Measurements from ENCODE around the gene KAZALD1. TPM values are rescaled to one million over a fixed set of nuclear protein-coding genes. Genes with fewer than 3 reads are reported as not detected.
A peak's percentile ranks its signal among the peaks of the same experiment; 100 is the strongest.

Gene KAZALD1
- total RNA-seq, 2 experiments from 2014 or later: 0.72 to 0.90 TPM

DNA sequence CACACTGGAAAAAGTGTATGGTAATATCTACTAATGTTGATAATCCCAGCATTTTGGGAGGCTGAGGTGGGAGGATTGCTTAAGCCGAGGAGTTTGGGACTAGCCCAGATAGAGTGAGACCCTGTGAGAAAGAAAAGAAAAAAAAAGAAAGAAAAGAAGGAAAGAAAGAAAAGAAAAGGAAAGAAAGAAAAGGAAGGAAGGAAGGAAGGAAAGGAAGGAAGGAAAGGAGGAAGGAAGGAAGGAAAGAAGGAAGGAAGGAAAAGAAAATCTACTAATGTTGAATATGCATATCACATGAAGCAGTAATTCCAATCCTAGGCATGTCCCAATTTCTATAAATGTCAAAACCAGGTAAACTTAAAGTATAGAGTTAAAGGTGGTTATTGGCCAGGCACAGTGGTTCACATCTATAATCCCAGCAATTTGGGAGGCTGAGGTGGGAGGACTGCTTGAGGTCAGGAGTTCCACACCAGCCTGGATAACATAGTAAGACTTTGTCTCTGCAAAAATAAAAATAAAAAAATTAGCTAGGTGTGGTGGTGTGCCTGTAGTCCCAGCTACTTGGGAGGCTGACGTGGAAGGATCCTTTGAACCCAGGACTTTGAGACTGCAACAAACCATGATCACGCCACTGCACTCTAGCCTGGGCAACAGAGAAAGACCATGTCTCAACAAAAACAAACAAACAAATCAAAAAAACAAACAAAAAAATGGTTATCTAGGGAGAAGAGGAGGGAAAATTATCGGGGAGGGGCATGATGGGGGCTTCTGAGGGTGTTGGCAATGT is 5.2 kb upstream of the KAZALD1 start:
- Mint-ChIP-seq H3K4me1 (ENCODE audit: low read depth) (peaks cover 9% of the 10 kb centered on the region), H3K27ac (no peak overlapping the region), H3K36me3 (ENCODE audit: low read depth) (peaks cover 3% of the 10 kb centered on the region), H3K4me3 (no peak overlapping the region), H3K27me3 (no peaks in the 10 kb centered on the region), H3K9me3 (no peaks in the 10 kb centered on the region)
- intact Hi-C loops (cut with micrococcal nuclease): no loop called here
- DNase-seq: no peak
- ChIA-PET CTCF (interaction anchor here (0.6 to 23.2 kb wide), 6 partner anchors 10 to 85 kb away, joined by 3 to 655 read pairs (median 9); no protein-coding TSS in a partner anchor), POLR2A (no interaction called here)
- TF ChIP-seq, protein P1, sequence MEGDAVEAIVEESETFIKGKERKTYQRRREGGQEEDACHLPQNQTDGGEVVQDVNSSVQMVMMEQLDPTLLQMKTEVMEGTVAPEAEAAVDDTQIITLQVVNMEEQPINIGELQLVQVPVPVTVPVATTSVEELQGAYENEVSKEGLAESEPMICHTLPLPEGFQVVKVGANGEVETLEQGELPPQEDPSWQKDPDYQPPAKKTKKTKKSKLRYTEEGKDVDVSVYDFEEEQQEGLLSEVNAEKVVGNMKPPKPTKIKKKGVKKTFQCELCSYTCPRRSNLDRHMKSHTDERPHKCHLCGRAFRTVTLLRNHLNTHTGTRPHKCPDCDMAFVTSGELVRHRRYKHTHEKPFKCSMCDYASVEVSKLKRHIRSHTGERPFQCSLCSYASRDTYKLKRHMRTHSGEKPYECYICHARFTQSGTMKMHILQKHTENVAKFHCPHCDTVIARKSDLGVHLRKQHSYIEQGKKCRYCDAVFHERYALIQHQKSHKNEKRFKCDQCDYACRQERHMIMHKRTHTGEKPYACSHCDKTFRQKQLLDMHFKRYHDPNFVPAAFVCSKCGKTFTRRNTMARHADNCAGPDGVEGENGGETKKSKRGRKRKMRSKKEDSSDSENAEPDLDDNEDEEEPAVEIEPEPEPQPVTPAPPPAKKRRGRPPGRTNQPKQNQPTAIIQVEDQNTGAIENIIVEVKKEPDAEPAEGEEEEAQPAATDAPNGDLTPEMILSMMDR (IDR thresholded peaks at IDR 0.05): no peak
- ATAC-seq: no peak

DNA sequence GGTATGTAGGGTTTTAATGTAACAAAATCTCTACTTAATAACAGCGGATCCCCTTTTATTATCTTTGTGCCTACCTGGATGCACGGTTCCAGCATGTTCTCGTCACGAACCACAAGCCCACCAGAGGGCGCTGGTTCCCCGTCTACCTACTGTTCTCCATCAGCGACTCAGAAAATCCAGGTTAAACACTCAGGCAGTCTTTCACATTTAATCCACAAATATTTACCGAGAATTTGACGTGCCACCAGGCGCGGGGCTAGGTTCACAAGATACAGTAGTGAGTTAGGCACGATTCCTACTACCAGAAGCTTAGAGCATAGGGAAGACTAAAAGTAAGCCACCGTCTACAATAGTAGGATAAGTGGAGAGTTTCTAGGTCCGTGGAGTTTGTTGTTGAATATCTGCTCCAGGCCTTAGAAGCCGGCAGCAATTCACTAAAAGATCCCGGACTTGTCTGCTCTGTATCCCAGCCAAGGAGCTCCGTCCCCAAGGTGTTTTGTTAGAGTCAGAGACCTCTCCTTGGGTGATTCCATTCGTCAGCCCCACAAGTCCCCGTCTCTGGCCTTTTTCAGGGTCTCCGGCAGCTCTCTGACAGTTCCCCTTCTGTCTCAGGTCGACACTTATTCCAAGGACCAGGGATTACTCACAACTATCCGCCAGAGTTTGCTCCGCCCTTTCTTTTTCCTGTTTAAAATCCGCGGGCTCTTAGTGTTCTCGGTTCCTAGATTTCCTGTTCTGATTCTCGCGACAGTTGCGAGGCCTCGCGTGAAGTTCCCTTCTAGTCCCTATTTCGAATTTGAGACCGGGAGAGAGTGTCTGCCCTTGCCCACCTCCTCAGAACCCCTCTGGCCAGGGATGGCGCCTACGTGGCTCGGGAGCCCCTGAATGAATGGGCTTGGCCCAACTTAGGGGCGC is 1.5 kb upstream of the KAZALD1 start:
- H3K4me1 Mint-ChIP-seq (ENCODE audit: low read depth): peaks cover 18% of the 10 kb centered on the region
- TF ChIP-seq, protein P1 (IDR thresholded peaks at IDR 0.05): peak; percentile 97
- no peaks in the 10 kb centered on the region for H3K9me3 Mint-ChIP-seq
- POLR2A ChIA-PET: interaction anchor here (0.9 to 1.3 kb wide), 3 partner anchors 9 to 25 kb away, joined by 3 to 7 read pairs (median 3); no protein-coding TSS in a partner anchor
- peaks cover 19% of the 10 kb centered on the region for H3K27me3 Mint-ChIP-seq
- peaks cover 2% of the 10 kb centered on the region for H3K36me3 Mint-ChIP-seq (ENCODE audit: low read depth)
- H3K4me3 Mint-ChIP-seq: peak overlapping the region; percentile 82
- intact Hi-C loops (cut with micrococcal nuclease): loop anchor here (2.0 kb wide), 1 partner anchor 41 kb away; no protein-coding TSS in a partner anchor
- DNase-seq (peak; percentile 96), ATAC-seq (peak; percentile 66)
- peak overlapping the region; percentile 96 for H3K27ac Mint-ChIP-seq
- CTCF ChIA-PET: interaction anchor here (0.7 to 23.2 kb wide), 14 partner anchors 8 to 153 kb away, joined by 3 to 655 read pairs (median 5); partner anchors contain the start of genes PDZD7 and SFXN3

DNA sequence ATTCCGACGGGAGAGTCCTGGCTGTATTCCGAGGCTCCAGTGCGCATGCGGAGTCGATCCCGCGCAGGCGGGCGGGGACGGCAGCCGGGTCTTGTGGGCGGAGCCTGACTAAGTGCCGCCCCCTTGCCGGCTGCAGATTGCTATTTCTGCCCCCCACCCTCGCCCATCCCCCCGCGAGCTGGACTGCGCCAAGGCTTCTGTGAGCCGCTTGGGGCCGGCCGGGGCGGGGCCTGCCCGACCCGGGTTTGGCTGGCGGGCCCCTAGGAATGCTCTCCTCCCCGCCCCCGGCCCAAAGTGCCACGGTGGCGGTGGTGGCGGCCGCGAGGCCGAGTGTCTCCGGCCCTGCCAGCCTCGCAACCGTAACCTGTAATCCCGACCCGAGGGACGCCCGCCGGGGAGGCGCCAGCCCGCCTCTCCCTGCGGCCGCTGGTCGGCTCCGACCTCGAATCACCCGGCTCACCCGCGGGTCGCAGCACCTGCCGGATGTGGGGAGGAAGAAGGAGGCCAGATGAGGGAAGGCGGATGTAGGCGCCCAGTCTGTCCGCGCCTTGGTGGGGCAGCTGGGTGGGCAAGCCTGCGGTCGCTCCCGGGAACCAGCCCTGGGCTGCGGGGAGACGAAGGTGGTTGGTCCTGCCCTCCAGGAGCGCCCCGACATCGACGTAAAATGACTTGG is 702 bp upstream of the KAZALD1 start:
- ChIA-PET CTCF (interaction anchor here (0.7 to 23.2 kb wide), 16 partner anchors 7 to 81 kb away, joined by 3 to 655 read pairs (median 5); no protein-coding TSS in a partner anchor), POLR2A (interaction anchor here (0.9 to 3.1 kb wide), 4 partner anchors 10 to 26 kb away, joined by 3 to 19 read pairs (median 5); no protein-coding TSS in a partner anchor)
- ATAC-seq (peak; percentile 80), DNase-seq (peak; percentile 93)
- peak overlapping the region; percentile 96 for H3K27ac Mint-ChIP-seq
- H3K4me3 Mint-ChIP-seq: peak overlapping the region; percentile 82
- peaks cover 27% of the 10 kb centered on the region for H3K27me3 Mint-ChIP-seq
- peaks cover 21% of the 10 kb centered on the region for H3K4me1 Mint-ChIP-seq (ENCODE audit: low read depth)
- intact Hi-C loops (cut with micrococcal nuclease): loop anchor here (2.0 kb wide), 1 partner anchor 42 kb away; no protein-coding TSS in a partner anchor
- TF ChIP-seq, protein P1 (IDR thresholded peaks at IDR 0.05): no peak
- H3K36me3 Mint-ChIP-seq (ENCODE audit: low read depth): peaks cover 2% of the 10 kb centered on the region
- H3K9me3 Mint-ChIP-seq: no peaks in the 10 kb centered on the region

DNA sequence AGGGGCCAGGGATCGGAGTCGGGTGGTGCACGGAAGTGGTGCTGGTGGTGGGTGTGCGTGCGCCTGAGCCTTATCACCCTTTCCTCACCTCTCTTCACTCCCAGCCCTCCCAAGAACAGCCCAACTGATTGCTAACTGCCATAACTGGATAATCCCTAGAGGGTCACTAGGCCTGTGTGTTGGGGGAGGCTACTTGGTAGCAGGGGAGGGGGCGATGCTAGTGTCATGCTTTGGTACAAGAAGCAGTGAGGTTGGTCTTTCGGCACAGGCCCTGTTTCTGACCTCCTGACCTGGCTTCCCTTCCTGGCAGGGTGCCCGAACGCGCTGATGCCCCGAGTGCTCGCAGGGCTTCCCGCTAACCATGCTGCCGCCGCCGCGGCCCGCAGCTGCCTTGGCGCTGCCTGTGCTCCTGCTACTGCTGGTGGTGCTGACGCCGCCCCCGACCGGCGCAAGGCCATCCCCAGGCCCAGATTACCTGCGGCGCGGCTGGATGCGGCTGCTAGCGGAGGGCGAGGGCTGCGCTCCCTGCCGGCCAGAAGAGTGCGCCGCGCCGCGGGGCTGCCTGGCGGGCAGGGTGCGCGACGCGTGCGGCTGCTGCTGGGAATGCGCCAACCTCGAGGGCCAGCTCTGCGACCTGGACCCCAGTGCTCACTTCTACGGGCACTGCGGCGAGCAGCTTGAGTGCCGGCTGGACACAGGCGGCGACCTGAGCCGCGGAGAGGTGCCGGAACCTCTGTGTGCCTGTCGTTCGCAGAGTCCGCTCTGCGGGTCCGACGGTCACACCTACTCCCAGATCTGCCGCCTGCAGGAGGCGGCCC is 652 bp downstream of the KAZALD1 start:
- H3K27ac Mint-ChIP-seq: no peak overlapping the region
- DNase-seq: peak; percentile 64
- H3K36me3 Mint-ChIP-seq (ENCODE audit: low read depth): no peaks in the 10 kb centered on the region
- TF ChIP-seq, protein P1 (IDR thresholded peaks at IDR 0.05): peak; percentile 67
- ATAC-seq: peak; percentile 26
- peaks cover 39% of the 10 kb centered on the region for H3K27me3 Mint-ChIP-seq
- ChIA-PET CTCF (interaction anchor here (0.6 to 23.2 kb wide), 12 partner anchors 9 to 151 kb away, joined by 3 to 655 read pairs (median 4); no protein-coding TSS in a partner anchor), POLR2A (interaction anchor here (1.0 to 3.1 kb wide), 2 partner anchors 12 to 20 kb away, joined by 3 to 19 read pairs; no protein-coding TSS in a partner anchor)
- H3K4me1 Mint-ChIP-seq (ENCODE audit: low read depth): peaks cover 31% of the 10 kb centered on the region
- peak overlapping the region; percentile 57 for H3K4me3 Mint-ChIP-seq
- intact Hi-C loops (cut with micrococcal nuclease): no loop called here
- no peaks in the 10 kb centered on the region for H3K9me3 Mint-ChIP-seq

All from activated CD8-positive, alpha-beta T cell treated with anti-CD3 and anti-CD28 coated beads for 36 hours (primary cell).